DOHH2 (cell line): ENCODE data around the gene DLGAP1.

Experiments used
- H3F3A ChIP-seq: fragments of 200-600 bp; sonication (generic), shearing (Covaris generic); 2 replicates; pipeline ENCODE4 v1.6.0; 2016; ENCODE audit warnings: antibody characterized with exemption, mild to moderate bottlenecking; ENCODE audit not compliant: control insufficient read depth, insufficient read depth
- H3K27ac ChIP-seq: fragments of 200-600 bp; sonication (generic); 2 replicates; pipeline ENCODE4 v1.5.1; 2014; ENCODE audit warnings: low read depth, mild to moderate bottlenecking, low read length, moderate library complexity
- H3K27me3 ChIP-seq: fragments of 200-600 bp; sonication (generic); 2 replicates; pipeline ENCODE4 v1.6.1; 2014; ENCODE audit warnings: mild to moderate bottlenecking, low read length, mixed read lengths; ENCODE audit not compliant: control insufficient read depth
- H3K36me3 ChIP-seq: fragments of 200-600 bp; sonication (generic); 2 replicates; pipeline ENCODE4 v1.6.1; 2014; ENCODE audit warnings: mild to moderate bottlenecking, low read length, moderate library complexity, mixed read lengths; ENCODE audit not compliant: control insufficient read depth
- H3K4me1 ChIP-seq: fragments of 200-600 bp; sonication (generic); 2 replicates; pipeline ENCODE4 v1.6.1; 2014; ENCODE audit warnings: mild to moderate bottlenecking, low read length, mixed read lengths; ENCODE audit not compliant: control insufficient read depth
- H3K4me2 ChIP-seq: fragments of 200-600 bp; sonication (generic); 2 replicates; pipeline ENCODE4 v1.6.0; 2014; ENCODE audit warnings: mild to moderate bottlenecking, low read length, moderate library complexity
- H3K4me3 ChIP-seq: fragments of 200-600 bp; sonication (generic); 2 replicates; pipeline ENCODE4 v1.5.1; 2014; ENCODE audit warnings: mild to moderate bottlenecking, low read length, mixed read lengths
- H3K79me2 ChIP-seq: fragments of 200-600 bp; sonication (generic); 2 replicates; pipeline ENCODE4 v1.6.1; 2014; ENCODE audit warnings: mild to moderate bottlenecking, low read length, mixed read lengths; ENCODE audit not compliant: control insufficient read depth
- H3K9me2 ChIP-seq: fragments of 200-600 bp; sonication (generic); replicated peaks from 2 replicates; pipeline ENCODE4 v1.6.1; 2014; ENCODE audit warnings: mild to moderate bottlenecking, low read length, mixed read lengths; ENCODE audit not compliant: control insufficient read depth
- H3K9me3 ChIP-seq: fragments of 200-600 bp; sonication (generic); 2 replicates; pipeline ENCODE4 v1.6.1; 2014; ENCODE audit warnings: antibody characterized with exemption, low read length, mixed read lengths; ENCODE audit not compliant: control insufficient read depth, insufficient read depth
- H4K20me1 ChIP-seq: fragments of 200-600 bp; sonication (generic); 2 replicates; pipeline ENCODE4 v1.6.0; 2014; ENCODE audit warnings: low read depth, mild to moderate bottlenecking, antibody characterized with exemption, low read length, moderate library complexity; ENCODE audit not compliant: control insufficient read depth, insufficient read depth
- EZH2phosphoT487 ChIP-seq: fragments of 200-600 bp; sonication (generic); IDR thresholded peaks from 2 replicates; pipeline ENCODE4 v1.6.1; 2017; ENCODE audit warnings: borderline replicate concordance, mild to moderate bottlenecking, antibody characterized with exemption, low read length, moderate library complexity, mixed read lengths
- TF ChIP-seq, protein P1 (sequence below): fragments of 200-600 bp; sonication (generic); IDR thresholded peaks from one replicate; pipeline ENCODE4 v1.5.1; 2014; ENCODE audit warnings: antibody characterized with exemption, mild to moderate bottlenecking, low read depth, low read length; ENCODE audit not compliant: poor library complexity, severe bottlenecking

DLGAP1 gene

DNA sequence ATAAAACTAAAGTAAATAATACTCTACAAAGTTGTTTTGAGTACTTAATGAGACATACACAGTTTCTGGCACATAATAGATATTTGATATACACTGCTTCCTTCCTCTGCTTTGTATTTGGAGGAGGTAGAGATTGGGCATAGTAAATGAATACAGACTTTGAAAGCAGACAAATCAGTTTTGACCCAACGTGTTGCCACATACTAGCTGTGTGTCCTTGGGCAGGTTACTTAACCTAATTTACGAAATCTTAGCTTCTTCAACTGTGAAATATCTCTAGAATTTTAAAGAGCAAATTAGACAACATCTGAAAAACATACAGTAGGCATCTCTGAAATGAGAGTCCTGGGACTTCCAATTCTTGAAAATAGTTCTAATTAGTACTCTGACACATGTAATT lies 579.7 kb downstream of the DLGAP1 start:
- Histone ChIP-seq H4K20me1 (no peaks in the 10 kb centered on the region), H3K4me2 (no peak overlapping the region), H3K4me1 (no peaks in the 10 kb centered on the region), H3K4me3 (no peak overlapping the region), H3K9me2 (no peaks in the 10 kb centered on the region), H3F3A (no peaks in the 10 kb centered on the region), H3K27ac (no peak overlapping the region), H3K79me2 (no peaks in the 10 kb centered on the region), H3K27me3 (peaks cover 9% of the 10 kb centered on the region), H3K36me3 (no peaks in the 10 kb centered on the region), H3K9me3 (peaks cover 6% of the 10 kb centered on the region; the same call in 1 of the 2 replicates)
- TF ChIP-seq, protein P1, sequence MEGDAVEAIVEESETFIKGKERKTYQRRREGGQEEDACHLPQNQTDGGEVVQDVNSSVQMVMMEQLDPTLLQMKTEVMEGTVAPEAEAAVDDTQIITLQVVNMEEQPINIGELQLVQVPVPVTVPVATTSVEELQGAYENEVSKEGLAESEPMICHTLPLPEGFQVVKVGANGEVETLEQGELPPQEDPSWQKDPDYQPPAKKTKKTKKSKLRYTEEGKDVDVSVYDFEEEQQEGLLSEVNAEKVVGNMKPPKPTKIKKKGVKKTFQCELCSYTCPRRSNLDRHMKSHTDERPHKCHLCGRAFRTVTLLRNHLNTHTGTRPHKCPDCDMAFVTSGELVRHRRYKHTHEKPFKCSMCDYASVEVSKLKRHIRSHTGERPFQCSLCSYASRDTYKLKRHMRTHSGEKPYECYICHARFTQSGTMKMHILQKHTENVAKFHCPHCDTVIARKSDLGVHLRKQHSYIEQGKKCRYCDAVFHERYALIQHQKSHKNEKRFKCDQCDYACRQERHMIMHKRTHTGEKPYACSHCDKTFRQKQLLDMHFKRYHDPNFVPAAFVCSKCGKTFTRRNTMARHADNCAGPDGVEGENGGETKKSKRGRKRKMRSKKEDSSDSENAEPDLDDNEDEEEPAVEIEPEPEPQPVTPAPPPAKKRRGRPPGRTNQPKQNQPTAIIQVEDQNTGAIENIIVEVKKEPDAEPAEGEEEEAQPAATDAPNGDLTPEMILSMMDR: no peak

DNA sequence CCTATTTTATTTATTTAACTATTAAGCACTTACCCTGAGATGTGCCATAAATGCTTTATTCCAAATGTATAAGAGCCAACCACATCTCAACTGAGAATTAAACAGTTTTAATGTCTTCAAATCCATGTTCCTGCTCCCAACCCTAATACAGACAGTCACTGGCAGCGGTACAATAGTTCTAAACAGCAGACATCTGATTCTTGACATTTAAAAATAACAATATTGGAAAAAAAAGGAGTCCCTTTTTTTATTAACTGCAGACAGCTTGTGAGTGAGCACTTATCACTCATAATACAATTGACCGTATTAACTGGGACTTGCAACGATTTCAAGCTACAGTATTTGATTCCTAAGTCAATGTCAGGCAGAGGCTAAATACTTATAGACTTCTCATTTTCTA lies 580.5 kb downstream of the DLGAP1 start:
- no peaks in the 10 kb centered on the region for H3K4me1 ChIP-seq
- no peaks in the 10 kb centered on the region for H3K36me3 ChIP-seq
- H3K9me3 ChIP-seq: peaks cover 2% of the 10 kb centered on the region; the same call in 1 of the 2 replicates
- no peaks in the 10 kb centered on the region for H3K79me2 ChIP-seq
- H4K20me1 ChIP-seq: no peaks in the 10 kb centered on the region
- H3K4me2 ChIP-seq: no peak overlapping the region
- TF ChIP-seq, protein P1: no peak
- TF ChIP-seq EZH2phosphoT487: no peak
- H3F3A ChIP-seq: no peaks in the 10 kb centered on the region
- H3K9me2 ChIP-seq: no peaks in the 10 kb centered on the region
- H3K27me3 ChIP-seq: peaks cover 9% of the 10 kb centered on the region
- H3K27ac ChIP-seq: no peak overlapping the region
- H3K4me3 ChIP-seq: no peak overlapping the region

DNA sequence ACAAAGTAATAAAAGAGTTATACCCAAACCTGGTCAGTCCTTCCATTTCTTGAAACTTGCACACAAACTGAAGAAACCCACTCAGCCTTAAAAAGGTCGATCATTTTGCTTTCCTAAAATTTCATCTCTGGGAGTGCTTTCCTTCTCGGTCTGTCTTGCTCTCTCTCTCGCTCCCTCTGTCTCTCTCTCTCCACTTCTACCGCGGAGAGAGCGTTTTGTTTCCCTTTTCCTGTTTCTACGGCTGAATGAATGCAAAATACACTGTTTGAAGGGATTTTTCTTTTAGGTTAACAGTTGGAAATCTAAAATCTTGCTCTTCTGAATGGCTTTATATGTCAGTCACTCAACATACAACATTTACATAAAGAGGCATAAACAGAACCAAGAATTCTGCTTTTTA lies 581.0 kb downstream of the DLGAP1 start:
- H3K4me2 ChIP-seq: no peak overlapping the region
- no peak overlapping the region for H3K4me3 ChIP-seq
- H3K36me3 ChIP-seq: no peaks in the 10 kb centered on the region
- no peaks in the 10 kb centered on the region for H3K4me1 ChIP-seq
- H3K9me2 ChIP-seq: no peaks in the 10 kb centered on the region
- no peaks in the 10 kb centered on the region for H3F3A ChIP-seq
- no peaks in the 10 kb centered on the region for H3K79me2 ChIP-seq
- no peaks in the 10 kb centered on the region for H4K20me1 ChIP-seq
- peaks cover 9% of the 10 kb centered on the region for H3K27me3 ChIP-seq
- no peak overlapping the region for H3K27ac ChIP-seq
- no peak for TF ChIP-seq EZH2phosphoT487
- TF ChIP-seq, protein P1: no peak
- H3K9me3 ChIP-seq: no peaks in the 10 kb centered on the region

DNA sequence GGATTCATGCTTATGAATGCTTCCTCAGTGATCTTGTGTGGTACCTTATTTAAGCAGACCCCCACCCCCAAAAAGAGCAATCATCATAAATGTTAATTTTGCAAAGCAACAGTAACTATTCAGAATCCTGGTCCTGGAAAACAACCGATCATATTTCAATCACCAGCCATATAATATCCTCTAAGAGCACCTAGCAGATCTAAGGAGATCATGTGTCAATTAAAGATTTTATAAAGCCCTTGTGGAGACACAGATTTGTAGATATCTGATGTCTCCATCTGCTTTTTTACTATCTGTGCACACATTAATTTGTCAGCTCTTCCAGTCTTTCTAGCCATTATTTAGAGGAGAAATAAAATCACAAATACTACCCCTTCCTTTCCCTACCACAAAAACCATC lies 581.4 kb downstream of the DLGAP1 start:
- no peaks in the 10 kb centered on the region for H3K9me3 ChIP-seq
- no peaks in the 10 kb centered on the region for H3K36me3 ChIP-seq
- H4K20me1 ChIP-seq: no peaks in the 10 kb centered on the region
- H3K4me3 ChIP-seq: no peak overlapping the region
- H3K79me2 ChIP-seq: no peaks in the 10 kb centered on the region
- H3K27me3 ChIP-seq: peaks cover 9% of the 10 kb centered on the region
- TF ChIP-seq, protein P1: no peak
- TF ChIP-seq EZH2phosphoT487: no peak
- H3K27ac ChIP-seq: no peak overlapping the region
- no peaks in the 10 kb centered on the region for H3F3A ChIP-seq
- no peaks in the 10 kb centered on the region for H3K4me1 ChIP-seq
- H3K4me2 ChIP-seq: no peak overlapping the region
- H3K9me2 ChIP-seq: no peaks in the 10 kb centered on the region
